ENCODE measurements around the gene RPS29.

RPS29 gene

DNA sequence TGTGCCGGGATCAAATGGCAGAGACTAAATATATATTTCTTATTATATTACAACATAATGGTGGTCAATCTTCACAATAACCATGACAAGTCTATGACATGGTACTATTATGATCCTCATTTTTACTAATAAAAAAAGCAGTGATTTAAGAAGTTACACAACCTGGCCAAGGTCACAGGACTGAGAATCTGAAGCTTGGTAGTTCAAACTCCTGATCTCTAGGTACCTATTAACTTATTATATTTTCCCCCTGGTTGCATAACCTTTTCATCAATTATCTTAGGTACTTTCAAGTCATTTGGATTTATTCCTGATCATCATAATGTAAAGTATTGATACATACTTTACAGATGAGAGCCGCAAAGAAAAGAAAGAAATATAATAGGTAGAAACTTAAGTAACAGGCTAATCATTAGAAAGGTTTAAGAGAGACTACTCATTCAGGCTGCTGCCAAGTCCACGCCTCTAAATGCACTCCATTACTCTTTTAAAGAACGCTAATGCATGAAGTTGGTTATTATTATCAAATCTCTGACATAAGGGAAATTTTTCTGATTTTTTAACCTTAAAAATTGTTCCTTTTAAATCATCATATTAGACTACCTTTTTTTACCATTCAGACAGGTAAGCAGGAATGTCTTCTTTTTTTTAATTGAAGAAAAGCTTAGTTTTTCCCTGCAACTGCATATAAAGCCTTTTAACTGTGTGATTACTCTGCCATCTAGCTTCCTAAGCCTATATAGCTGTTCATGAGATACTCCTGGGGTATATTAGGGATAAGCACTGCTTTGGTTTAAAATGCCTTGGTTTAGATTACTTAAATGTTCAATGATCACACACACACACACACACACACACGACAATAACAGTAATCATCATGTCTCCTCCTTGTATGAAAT, 35.6 kb downstream of the RPS29 start:
- Histone ChIP-seq H3K27ac (no peak overlapping the region), H3K27me3 (replicated peaks) (no peaks in the 10 kb centered on the region), H3K36me3 (replicated peaks) (no peaks in the 10 kb centered on the region), H3K4me3 (ENCODE audit: low read depth, low read length) (no peak overlapping the region)
- TF ChIP-seq, protein P1, sequence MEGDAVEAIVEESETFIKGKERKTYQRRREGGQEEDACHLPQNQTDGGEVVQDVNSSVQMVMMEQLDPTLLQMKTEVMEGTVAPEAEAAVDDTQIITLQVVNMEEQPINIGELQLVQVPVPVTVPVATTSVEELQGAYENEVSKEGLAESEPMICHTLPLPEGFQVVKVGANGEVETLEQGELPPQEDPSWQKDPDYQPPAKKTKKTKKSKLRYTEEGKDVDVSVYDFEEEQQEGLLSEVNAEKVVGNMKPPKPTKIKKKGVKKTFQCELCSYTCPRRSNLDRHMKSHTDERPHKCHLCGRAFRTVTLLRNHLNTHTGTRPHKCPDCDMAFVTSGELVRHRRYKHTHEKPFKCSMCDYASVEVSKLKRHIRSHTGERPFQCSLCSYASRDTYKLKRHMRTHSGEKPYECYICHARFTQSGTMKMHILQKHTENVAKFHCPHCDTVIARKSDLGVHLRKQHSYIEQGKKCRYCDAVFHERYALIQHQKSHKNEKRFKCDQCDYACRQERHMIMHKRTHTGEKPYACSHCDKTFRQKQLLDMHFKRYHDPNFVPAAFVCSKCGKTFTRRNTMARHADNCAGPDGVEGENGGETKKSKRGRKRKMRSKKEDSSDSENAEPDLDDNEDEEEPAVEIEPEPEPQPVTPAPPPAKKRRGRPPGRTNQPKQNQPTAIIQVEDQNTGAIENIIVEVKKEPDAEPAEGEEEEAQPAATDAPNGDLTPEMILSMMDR (IDR thresholded peaks at IDR 0.05; ENCODE audit: low read depth, low read length, missing control alignments) = peak; percentile 36
- DNase-seq = no peak
- in situ Hi-C loops (cut with HindIII; ENCODE audit: low pct_ligation_motif_present, low sequenced_read_pairs) = no loop called here

DNA sequence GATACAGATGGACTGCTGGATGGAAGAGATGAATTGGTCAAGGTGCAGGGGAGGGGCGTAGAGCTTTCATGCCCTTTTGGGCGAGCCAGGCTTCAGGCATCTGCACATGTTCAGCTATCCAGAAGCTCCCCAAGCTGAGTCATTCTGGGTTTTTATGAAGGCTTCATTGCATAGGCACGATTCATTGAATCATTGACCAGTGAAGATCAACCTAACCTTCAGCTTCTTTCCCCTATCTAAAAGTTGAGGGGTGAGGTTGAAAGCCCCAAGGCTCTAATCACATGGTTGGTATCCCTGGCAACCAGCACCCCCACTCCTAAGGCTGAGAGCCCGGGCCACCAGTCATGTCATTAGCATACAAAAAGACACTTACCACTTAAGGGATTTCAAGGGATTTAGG, 36.3 kb downstream of the RPS29 start:
- DNase-seq = peak; percentile 26
- Histone ChIP-seq H3K27me3 (replicated peaks) (no peaks in the 10 kb centered on the region), H3K36me3 (replicated peaks) (no peaks in the 10 kb centered on the region), H3K4me3 (ENCODE audit: low read depth, low read length) (no peak overlapping the region), H3K27ac (no peak overlapping the region)
- in situ Hi-C loops (cut with HindIII; ENCODE audit: low pct_ligation_motif_present, low sequenced_read_pairs) = no loop called here
- TF ChIP-seq, protein P1 (IDR thresholded peaks at IDR 0.05; ENCODE audit: low read depth, low read length, missing control alignments) = no peak

DNA sequence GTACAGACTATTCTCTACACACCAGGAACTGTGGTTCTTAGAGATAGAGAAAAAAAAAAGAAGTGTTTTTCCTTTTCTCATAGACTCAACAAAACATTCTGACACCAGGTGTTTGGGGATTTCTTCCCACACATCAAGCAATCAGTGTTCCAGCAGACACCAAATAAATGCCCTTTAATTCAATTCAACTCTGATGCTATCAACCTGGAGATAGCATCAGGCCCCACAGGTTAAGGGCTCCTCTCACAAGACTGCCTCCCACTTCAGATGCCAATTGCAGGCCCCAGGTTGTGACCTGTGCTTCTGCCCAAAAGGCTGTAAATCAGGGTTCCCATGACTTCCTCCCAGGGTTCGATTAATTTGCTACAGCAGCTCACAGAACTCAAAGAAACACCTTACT, 36.7 kb downstream of the RPS29 start:
- TF ChIP-seq, protein P1 (IDR thresholded peaks at IDR 0.05; ENCODE audit: low read depth, low read length, missing control alignments) = no peak
- in situ Hi-C loops (cut with HindIII; ENCODE audit: low pct_ligation_motif_present, low sequenced_read_pairs) = no loop called here
- Histone ChIP-seq H3K36me3 (replicated peaks) (no peaks in the 10 kb centered on the region), H3K27me3 (replicated peaks) (no peaks in the 10 kb centered on the region), H3K27ac (no peak overlapping the region), H3K4me3 (ENCODE audit: low read depth, low read length) (no peak overlapping the region)
- DNase-seq = no peak

DNA sequence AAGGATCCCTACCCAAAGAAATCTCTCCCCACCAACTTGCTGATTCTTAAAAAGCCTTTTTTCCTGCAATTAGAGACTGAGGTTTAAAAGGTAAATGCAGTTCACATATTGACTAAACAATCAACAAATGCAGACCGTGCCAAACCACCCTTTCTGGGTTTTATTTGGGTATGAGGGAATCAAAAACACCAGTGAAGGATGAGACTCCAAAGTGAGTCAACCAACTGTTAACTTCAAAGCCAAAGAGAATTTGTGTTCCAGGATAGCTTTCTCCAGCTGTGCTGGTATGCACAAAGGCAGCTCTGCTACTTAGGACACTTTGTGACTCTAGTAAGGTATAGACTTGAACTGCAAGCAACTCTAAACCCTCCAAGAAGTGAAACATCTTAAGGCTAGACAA, 39.4 kb downstream of the RPS29 start:
- TF ChIP-seq, protein P1 (IDR thresholded peaks at IDR 0.05; ENCODE audit: low read depth, low read length, missing control alignments) = no peak
- Histone ChIP-seq H3K4me3 (ENCODE audit: low read depth, low read length) (no peak overlapping the region), H3K27ac (no peak overlapping the region), H3K27me3 (replicated peaks) (no peaks in the 10 kb centered on the region), H3K36me3 (replicated peaks) (no peaks in the 10 kb centered on the region)
- in situ Hi-C loops (cut with HindIII; ENCODE audit: low pct_ligation_motif_present, low sequenced_read_pairs) = no loop called here
- DNase-seq = no peak

DNA sequence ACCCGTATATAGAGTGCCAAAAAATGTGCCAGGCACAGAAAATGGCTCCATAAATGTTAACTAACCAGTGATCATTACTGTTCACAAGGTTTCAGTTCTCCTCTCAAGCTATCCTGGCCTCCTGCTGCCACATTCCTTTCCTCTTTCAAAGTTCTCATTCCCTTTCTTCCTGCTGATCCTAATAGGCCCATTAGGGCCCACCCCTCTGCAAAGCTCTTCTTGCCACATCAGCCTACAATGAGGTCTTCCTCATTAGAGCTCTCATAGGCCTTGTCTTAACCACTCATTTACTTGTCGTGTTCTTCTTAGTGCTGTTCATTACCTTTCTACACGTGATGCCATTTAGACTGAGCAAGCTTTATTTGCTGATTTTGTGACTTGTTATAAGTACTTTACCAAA, 40.5 kb downstream of the RPS29 start:
- DNase-seq = no peak
- in situ Hi-C loops (cut with HindIII; ENCODE audit: low pct_ligation_motif_present, low sequenced_read_pairs) = no loop called here
- Histone ChIP-seq H3K27me3 (replicated peaks) (no peaks in the 10 kb centered on the region), H3K36me3 (replicated peaks) (no peaks in the 10 kb centered on the region), H3K27ac (no peak overlapping the region), H3K4me3 (ENCODE audit: low read depth, low read length) (no peak overlapping the region)
- TF ChIP-seq, protein P1 (IDR thresholded peaks at IDR 0.05; ENCODE audit: low read depth, low read length, missing control alignments) = no peak
